IMR-90 (cell line): ENCODE measurements around the gene CYP4V2. TPM values are rescaled to one million over a fixed set of nuclear protein-coding genes. Genes with fewer than 3 reads are reported as not detected.
A peak's percentile ranks its signal among the peaks of the same experiment; 100 is the strongest.

Source experiments
- ATAC-seq: fragments of 200-7000 bp; cut with Tn5 transposase; 2 replicates; pipeline ENCODE4 v1.9.1; 2020; ENCODE audit warnings: low read depth, mild to moderate bottlenecking, moderate library complexity
- BruUV-seq: library from RNA; stranded (reverse); fragments of 400-500 nt; replicated peaks from 2 replicates; lab custom pipeline; 2021; lab: Mats Ljungman, UMichigan
- CTCF ChIA-PET: fragments of 300-600 bp; formaldehyde crosslinking; extraction: SDS; loops from one replicate; lab custom pipeline; 2021; ENCODE audit warnings: antibody characterized with exemption; lab: Yijun Ruan, JAX
- POLR2A ChIA-PET: fragments of 300-600 bp; sonication (Branson Sonifier 250); formaldehyde crosslinking; loops from one replicate; lab custom pipeline; 2022; ENCODE audit warnings: antibody characterized with exemption; ENCODE audit not compliant: unreplicated experiment; lab: Charles Lee
- DNase-seq: peaks from one replicate; pipeline ENCODE4 v3.0.0; 2013
- H2AFZ ChIP-seq: replicated peaks from 2 replicates; pipeline ENCODE3; 2013; ENCODE audit warnings: low read length, mild to moderate bottlenecking; ENCODE audit not compliant: poor library complexity
- H2AK5ac ChIP-seq: 2 replicates; pipeline ENCODE4 v1.6.1; 2013; ENCODE audit warnings: low read depth, low read length, inconsistent platforms
- H2AK9ac ChIP-seq: replicated peaks from 2 replicates; pipeline ENCODE3; 2013; ENCODE audit warnings: mild to moderate bottlenecking, low read depth, low read length, moderate library complexity; ENCODE audit not compliant: poor library complexity
- H2BK120ac ChIP-seq: 2 replicates; pipeline ENCODE4 v1.6.1; 2013; ENCODE audit warnings: low read depth, low read length, inconsistent platforms
- H2BK15ac ChIP-seq: 3 replicates; pipeline ENCODE4 v1.6.1; 2013; ENCODE audit warnings: low read depth, low read length, inconsistent platforms
- H2BK20ac ChIP-seq: 2 replicates; pipeline ENCODE4 v1.6.1; 2013; ENCODE audit warnings: low read depth, mild to moderate bottlenecking, inconsistent platforms, low read length, moderate library complexity
- H2BK5ac ChIP-seq: 2 replicates; pipeline ENCODE4 v1.6.1; 2013; ENCODE audit warnings: mild to moderate bottlenecking, low read depth, low read length, inconsistent platforms; ENCODE audit not compliant: poor library complexity, severe bottlenecking
- H3K14ac ChIP-seq: replicated peaks from 2 replicates; pipeline ENCODE4 v1.6.1; 2013; ENCODE audit warnings: low read depth, low read length, inconsistent platforms
- H3K18ac ChIP-seq: 2 replicates; pipeline ENCODE4 v1.6.1; 2013; ENCODE audit warnings: low read depth, low read length, control low read depth
- H3K23ac ChIP-seq: 2 replicates; pipeline ENCODE4 v1.6.1; 2013; ENCODE audit warnings: low read depth, low read length, inconsistent platforms
- H3K27ac ChIP-seq: 2 replicates; pipeline ENCODE4 v1.5.1; 2013; ENCODE audit warnings: mild to moderate bottlenecking, control low read depth, low read length; ENCODE audit not compliant: insufficient read depth
- H3K27me3 ChIP-seq: 2 replicates; pipeline ENCODE4 v1.6.1; 2013; ENCODE audit warnings: low read length; ENCODE audit not compliant: control insufficient read depth, insufficient read depth
- H3K36me3 ChIP-seq: 2 replicates; pipeline ENCODE4 v1.6.1; 2013; ENCODE audit warnings: low read length, mixed read lengths; ENCODE audit not compliant: control insufficient read depth, insufficient read depth
- H3K4ac ChIP-seq: 2 replicates; pipeline ENCODE4 v1.6.1; 2013; ENCODE audit warnings: low read depth, low read length, inconsistent platforms
- H3K4me1 ChIP-seq: 2 replicates; pipeline ENCODE4 v1.6.1; 2013; ENCODE audit warnings: low read length, mixed read lengths; ENCODE audit not compliant: control insufficient read depth, insufficient read depth
- H3K4me2 ChIP-seq: 2 replicates; pipeline ENCODE4 v1.6.1; 2013; ENCODE audit warnings: low read depth, mild to moderate bottlenecking, control low read depth, low read length, moderate library complexity
- H3K4me3 ChIP-seq: 2 replicates; pipeline ENCODE4 v1.5.1; 2013; ENCODE audit warnings: low read depth, mild to moderate bottlenecking, control low read depth, low read length, moderate library complexity; ENCODE audit not compliant: insufficient read depth
- H3K56ac ChIP-seq: 2 replicates; pipeline ENCODE4 v1.6.1; 2013; ENCODE audit warnings: low read length, inconsistent platforms; ENCODE audit not compliant: insufficient read depth; ENCODE audit errors: extremely low read depth
- H3K79me1 ChIP-seq, 2 experiments: 2 replicates each; pipeline ENCODE4 v1.6.1; 2013; ENCODE audit warnings: low read length in 2 of 2, inconsistent platforms in 1 of 2, low read depth in 1 of 2
- H3K9ac ChIP-seq: 2 replicates; pipeline ENCODE4 v1.6.1; 2013; ENCODE audit warnings: low read depth, low read length, control low read depth
- H3K9me1 ChIP-seq: 2 replicates; pipeline ENCODE4 v1.6.1; 2013; ENCODE audit warnings: low read length, inconsistent platforms; ENCODE audit not compliant: insufficient read depth
- H3K9me3 ChIP-seq: 2 replicates; pipeline ENCODE4 v1.6.1; 2013; ENCODE audit warnings: low read length; ENCODE audit not compliant: control insufficient read depth, insufficient read depth
- H4K20me1 ChIP-seq: 2 replicates; pipeline ENCODE4 v1.6.1; 2013; ENCODE audit warnings: low read length, inconsistent platforms; ENCODE audit not compliant: insufficient read depth
- H4K5ac ChIP-seq: 2 replicates; pipeline ENCODE4 v1.6.1; 2013; ENCODE audit warnings: mild to moderate bottlenecking, low read depth, low read length, control low read depth
- H4K8ac ChIP-seq, 2 experiments: 2 replicates each; pipeline ENCODE4 v1.6.1; 2013; ENCODE audit warnings: low read depth in 2 of 2, low read length in 2 of 2, control low read depth in 1 of 2, inconsistent platforms in 1 of 2
- H4K91ac ChIP-seq: 2 replicates; pipeline ENCODE4 v1.6.1; 2013; ENCODE audit warnings: low read depth, low read length, inconsistent platforms; ENCODE audit not compliant: insufficient read depth
- MAFK ChIP-seq: IDR thresholded peaks from 2 replicates; pipeline ENCODE4 v1.6.1; 2012; ENCODE audit warnings: low read depth, low read length, improper control_type of control experiment
- MXI1 ChIP-seq: IDR thresholded peaks from 2 replicates; pipeline ENCODE4 v1.6.1; 2012; ENCODE audit warnings: low read depth, mild to moderate bottlenecking, low read length, moderate library complexity, borderline replicate concordance
- NFE2L2 ChIP-seq: fragments of 150-350 bp; IDR thresholded peaks from 2 replicates; pipeline ENCODE4 v1.6.1; 2016; ENCODE audit warnings: low read depth, mild to moderate bottlenecking, low read length
- WGBS, 2 experiments: methylation state at CpG; one replicate each; pipeline versions ENCODE4 v1.1.5 to v1.1.7; 2013; ENCODE audit warnings: missing lambda C conversion rate in 2 of 2; ENCODE audit not compliant: insufficient read length in 1 of 2; ENCODE audit errors: extremely low coverage in 2 of 2; 5-methylcytosine and 5-hydroxymethylcytosine counted together
- dilution Hi-C: fragments of 300-500 bp; cut with HindIII; formaldehyde crosslinking; loops from one replicate; pipeline ENCODE4 v1.14.3; 2018; ENCODE audit warnings: low sequenced_read_pairs; ENCODE audit not compliant: unreplicated experiment
- in situ Hi-C: fragments of 300-500 bp; cut with MboI; formaldehyde crosslinking; loops from 3 replicates; pipeline ENCODE4 v1.14.3; 2019; ENCODE audit warnings: low sequenced_read_pairs, inconsistent platforms, mixed read lengths
- intact Hi-C: fragments of 100-400 bp; cut with micrococcal nuclease; formaldehyde crosslinking; loops from 2 replicates; pipeline ENCODE4 v1.10.0; 2022
- polyA plus RNA-seq, 3 experiments: library from polyadenylated mRNA; depleted of rRNA; stranded (reverse); fragments of >200 nt; gene quantifications; 2 replicates each; pipeline ENCODE4 v1.2.3, GENCODE V29; 2012; ENCODE audit warnings: low replicate concordance in 1 of 3
- total RNA-seq: library from RNA; depleted of rRNA; stranded (reverse); fragments of >200 nt; gene quantifications from 2 replicates; pipeline ENCODE4 v1.2.3, GENCODE V29; 2012

The CYP4V2 gene
- total and polyA plus RNA-seq, 2 of the 4 experiments (the other 2 are of a cell fraction): 3.9 to 4.1 TPM

DNA sequence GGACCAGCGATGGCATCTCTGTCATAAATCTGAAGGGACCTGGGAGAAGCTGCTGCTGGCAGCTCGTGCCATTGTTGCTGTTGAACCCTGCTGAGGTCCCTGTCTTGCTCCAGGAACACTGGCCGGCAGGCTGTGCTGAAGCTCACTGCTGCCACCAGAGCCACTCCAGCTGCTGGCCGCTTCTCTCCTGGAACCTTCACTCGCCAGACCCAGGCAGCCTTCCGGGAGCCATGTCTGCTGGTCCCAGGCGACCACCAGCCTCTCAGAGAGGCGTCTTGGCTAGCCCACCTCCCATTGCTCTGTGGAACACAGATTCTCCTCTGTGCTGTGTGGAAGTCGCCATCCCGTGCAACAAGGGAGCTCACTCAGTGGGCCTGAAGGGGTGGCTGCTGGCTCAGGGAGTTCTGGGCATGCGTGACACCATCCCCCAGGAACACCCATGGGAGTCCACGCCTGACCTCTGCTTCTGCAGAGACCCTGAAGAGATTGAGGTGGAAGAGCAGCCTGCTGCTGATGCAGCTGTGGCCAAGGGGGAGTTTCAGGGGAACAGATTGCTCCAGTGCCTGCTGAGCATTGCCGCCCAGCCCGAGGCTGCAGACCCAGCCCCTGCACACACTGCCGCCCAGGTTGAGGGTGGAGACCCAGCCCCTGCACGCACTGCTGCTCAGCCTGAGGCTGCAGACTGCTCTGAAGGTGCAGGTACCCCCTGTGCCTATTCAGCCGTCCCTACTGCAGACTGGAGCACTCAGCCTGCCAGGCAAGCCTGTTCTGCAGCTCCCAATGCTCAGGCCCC, 33.1 kb upstream of the CYP4V2 start (continued):
- TF ChIP-seq MXI1: no peak

DNA sequence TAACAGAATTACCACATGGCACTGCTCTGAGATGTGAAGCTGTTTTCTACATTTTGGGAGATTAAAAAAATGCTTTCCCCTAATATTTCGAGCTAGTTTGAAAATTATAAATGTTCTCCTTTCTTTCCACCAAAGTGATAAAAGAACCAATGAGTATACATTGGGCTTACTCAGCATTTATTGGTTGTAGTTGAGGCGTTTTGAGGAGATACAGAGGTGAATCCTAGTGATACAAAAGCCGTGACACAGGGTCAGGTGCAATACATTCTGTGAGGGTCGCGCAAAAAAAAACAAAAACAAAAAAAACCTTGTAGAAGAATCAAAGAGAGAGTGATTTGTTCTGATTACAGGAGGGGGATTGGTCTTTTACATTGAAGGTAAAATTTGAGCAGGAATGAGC, 32.4 kb upstream of the CYP4V2 start:
- no peak overlapping the region for H4K8ac ChIP-seq
- DNase-seq (no peak), ATAC-seq (no peak)
- H2AFZ ChIP-seq: no peak overlapping the region
- no peak overlapping the region for H3K4me3 ChIP-seq
- H3K23ac ChIP-seq: no peak overlapping the region
- no peak overlapping the region for H3K9ac ChIP-seq
- intact Hi-C loops: no loop called here
- H3K27me3 ChIP-seq: no peaks in the 10 kb centered on the region
- no peaks in the 10 kb centered on the region for H3K79me1 ChIP-seq
- peaks cover 9% of the 10 kb centered on the region; the same call in 1 of the 2 replicates for H3K9me1 ChIP-seq
- H4K5ac ChIP-seq: no peak overlapping the region
- 100% methylated on average over 2 of the region's 5 CpGs; no CpG with 5 or more reads in 1 of the 2 experiments for WGBS, 2 experiments
- in situ Hi-C loops: no loop called here
- H3K9me3 ChIP-seq: no peaks in the 10 kb centered on the region
- no peak overlapping the region for H2BK120ac ChIP-seq
- POLR2A ChIA-PET: no interaction called here
- no peak overlapping the region for H2AK9ac ChIP-seq
- no peak overlapping the region for H3K18ac ChIP-seq
- H3K4me1 ChIP-seq: no peaks in the 10 kb centered on the region
- BruUV-seq: no TSS peak
- H3K4me2 ChIP-seq: no peak overlapping the region
- H4K91ac ChIP-seq: no peak overlapping the region
- TF ChIP-seq NFE2L2 (no peak), MAFK (peak; percentile 84)
- H3K14ac ChIP-seq: no peak overlapping the region
- H2BK5ac ChIP-seq: no peak overlapping the region
- no peak overlapping the region for H2AK5ac ChIP-seq
- H2BK20ac ChIP-seq: no peak overlapping the region
- no peak overlapping the region for H2BK15ac ChIP-seq
- H4K20me1 ChIP-seq: no peaks in the 10 kb centered on the region; the same call in 1 of the 2 replicates
- no peak overlapping the region for H3K56ac ChIP-seq
- dilution Hi-C loops: no loop called here
- no peak overlapping the region for H3K27ac ChIP-seq
- no peaks in the 10 kb centered on the region for H3K36me3 ChIP-seq
- H3K4ac ChIP-seq: no peak overlapping the region
- CTCF ChIA-PET: interaction anchor here (1.1 kb wide), 1 partner anchor 21 kb away, joined by 3 read pairs; no protein-coding TSS in a partner anchor
